Activated effector memory CD4-positive, alpha-beta T cell treated with anti-CD3 and anti-CD28 coated beads, Interleukin-2, amount 50 U/mL, for 16 hours (primary cell): ENCODE data around the gene USP3.
A peak's percentile ranks its signal among the peaks of the same experiment; 100 is the strongest.

Source experiments
- DNase-seq: peaks from one replicate; pipeline ENCODE4 v3.0.0-alpha.2; 2020

The USP3 gene

GRCh38 chr15:63595688-63596087 is 91.3 kb downstream of the USP3 start:
- no peak for DNase-seq

GRCh38 chr15:63596676-63597037 is 92.3 kb downstream of the USP3 start:
- no peak for DNase-seq

- no peak for DNase-seq
Observed at GRCh38 chr15:63597038-63597790, 92.8 kb downstream of the USP3 start, which contains the start of gene FBXL22. TSS of gene FBXL22 (plus strand) at chr15:63597387. CDS start at chr15:63597393, 6 bp downstream.

- no peak for DNase-seq
Observed at GRCh38 chr15:63597821-63598220, 93.4 kb downstream of the USP3 start.

- DNase-seq = no peak
Observed at GRCh38 chr15:63598473-63599400, 94.3 kb downstream of the USP3 start.

GRCh38 chr15:63599401-63600000 is 95.1 kb downstream of the USP3 start:
- DNase-seq = peak; percentile 78

GRCh38 chr15:63600001-63600615 is 95.7 kb downstream of the USP3 start:
- no peak for DNase-seq

GRCh38 chr15:63600616-63601025 is 96.2 kb downstream of the USP3 start:
- peak; percentile 96 for DNase-seq

- DNase-seq = peak; percentile 87
Observed at GRCh38 chr15:63601026-63601703, 96.8 kb downstream of the USP3 start.

GRCh38 chr15:63601704-63602185 is 97.4 kb downstream of the USP3 start:
- peak; percentile 67 for DNase-seq

- DNase-seq = no peak
Observed at GRCh38 chr15:63602595-63602994, 98.2 kb downstream of the USP3 start.

- DNase-seq = no peak
Observed at GRCh38 chr15:63603516-63603915, 99.1 kb downstream of the USP3 start.

GRCh38 chr15:63604281-63604680 is 99.9 kb downstream of the USP3 start:
- DNase-seq = no peak

- no peak for DNase-seq
Observed at GRCh38 chr15:63605036-63605435, 100.6 kb downstream of the USP3 start.

- peak; percentile 84 for DNase-seq
Observed at GRCh38 chr15:63605816-63606215, 101.4 kb downstream of the USP3 start.

GRCh38 chr15:63606308-63606707 is 101.9 kb downstream of the USP3 start:
- DNase-seq = no peak

GRCh38 chr15:63608989-63609388 is 104.6 kb downstream of the USP3 start:
- DNase-seq = no peak

- no peak for DNase-seq
Observed at GRCh38 chr15:63609448-63609847, 105.1 kb downstream of the USP3 start.

GRCh38 chr15:63610209-63610841 is 105.9 kb downstream of the USP3 start:
- DNase-seq = peak; percentile 89

GRCh38 chr15:63611177-63611576 is 106.8 kb downstream of the USP3 start:
- DNase-seq = no peak

- no peak for DNase-seq
Observed at GRCh38 chr15:63612300-63612699, 107.9 kb downstream of the USP3 start.

GRCh38 chr15:63615935-63616334 is 111.5 kb downstream of the USP3 start:
- no peak for DNase-seq
